ENCODE measurements around the gene ZSCAN5B.

GRCh38 chr19:56149656-56150038 is 47.9 kb downstream of the ZSCAN5B start:
- TF ChIP-seq CTCF (IDR thresholded peaks at IDR 0.05 in 4 of 5, conservative IDR thresholded peaks at IDR 0.05 in 1 of 5) (no peak), POLR2A (IDR thresholded peaks at IDR 0.05) (no peak)

Data from gastrocnemius medialis (tissue), 4 donors.